Uterus (tissue), 4 donors: ENCODE data around the gene IFNAR1. TPM values are rescaled to one million over a fixed set of nuclear protein-coding genes. Genes with fewer than 3 reads are reported as not detected.
A peak's percentile ranks its signal among the peaks of the same experiment; 100 is the strongest.
"Not testable (repeated sequence)": the region's sequence is repeated elsewhere in the genome, so short reads cannot be mapped to it uniquely, and the experiment has no call there.

Experiments
- DNase-seq, 2 donors: peaks; one replicate each; pipeline ENCODE4 v3.0.0-alpha.2; 2019 to 2020
- H3K27ac ChIP-seq, 2 donors: fragments of 200-600 bp; sonication (generic); 1 replicate in 1 of 2; 2 replicates in 1 of 2; pipeline ENCODE4 v1.5.1; 2016 to 2018
- H3K27me3 ChIP-seq, 2 donors: fragments of 200-600 bp; sonication (generic); one replicate each; pipeline ENCODE4 v1.5.1; 2018 to 2019; ENCODE audit warnings: control low read depth in 1 of 2
- H3K36me3 ChIP-seq, 2 donors: fragments of 200-600 bp; sonication (generic); one replicate each; pipeline ENCODE4 v1.5.1; 2019; ENCODE audit warnings: control low read depth in 1 of 2
- H3K4me1 ChIP-seq, 2 donors: fragments of 200-600 bp; sonication (generic); one replicate each; pipeline ENCODE4 v1.5.1; 2018 to 2019; ENCODE audit warnings: control low read depth in 1 of 2
- H3K4me3 ChIP-seq, 2 donors: fragments of 200-600 bp; sonication (generic); 1 replicate in 1 of 2; 2 replicates in 1 of 2; pipeline ENCODE4 v1.5.1; 2018 to 2019; ENCODE audit warnings: mild to moderate bottlenecking in 1 of 2
- H3K9me3 ChIP-seq, 2 donors: fragments of 200-600 bp; sonication (generic); one replicate each; pipeline ENCODE4 v1.5.1; 2019; ENCODE audit warnings: control low read depth in 1 of 2
- POLR2A ChIP-seq, 2 donors: fragments of 450-650 bp; IDR thresholded peaks; one replicate each; pipeline ENCODE4 v1.6.1; 2016; ENCODE audit warnings: antibody characterized with exemption in 2 of 2, mild to moderate bottlenecking in 1 of 2, moderate library complexity in 1 of 2
- intact Hi-C: fragments of 100-400 bp; cut with DNase I; formaldehyde crosslinking; loops from one replicate; pipeline ENCODE4 v1.15.1; 2023; ENCODE audit warnings: low total_unique reads
- total RNA-seq, 4 donors: library from RNA; depleted of rRNA in 3 of 4; stranded (reverse); fragments of >200 nt in 3 of 4; gene quantifications; one replicate each; pipeline versions ENCODE4 v1.1.0 to v1.2.4, GENCODE V29; 2014 to 2023
- TF ChIP-seq, protein P1 (sequence below), 4 experiments: fragments of 200-600 bp in 2 of 4; fragments of 450-650 bp in 2 of 4; sonication (generic) in 2 of 4; IDR thresholded peaks; one replicate each; pipeline ENCODE4 v1.5.1; 2016 to 2019; ENCODE audit warnings: antibody characterized with exemption in 4 of 4, mild to moderate bottlenecking in 2 of 4, moderate library complexity in 1 of 4
- donor health status: DM: yes; HTN: yes; CAD: no.

IFNAR1 gene
- total RNA-seq, 4 donors from 2014 or later: 26.8 to 115 (median 39.3) TPM

DNA sequence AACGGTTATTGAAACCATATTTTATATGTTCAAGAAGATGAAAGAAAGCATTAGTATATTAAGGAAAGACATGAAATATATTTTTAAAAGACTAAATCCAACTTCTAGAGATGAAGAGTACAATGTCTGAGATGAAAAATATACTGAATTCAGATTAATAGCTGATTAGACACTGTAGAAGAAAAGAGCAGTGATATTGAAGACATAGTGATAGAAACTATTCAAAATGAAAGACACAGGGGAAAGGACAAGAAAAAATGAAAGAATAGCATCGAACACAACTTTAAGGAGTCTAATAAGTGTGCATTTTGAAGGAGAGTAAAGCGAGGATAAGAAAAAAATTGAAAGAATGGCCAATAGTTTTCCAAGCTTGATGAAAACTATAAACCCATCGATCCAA lies 11.2 kb upstream of the IFNAR1 start:
- no peak overlapping the region for H3K4me3 ChIP-seq
- no peaks in the 10 kb centered on the region for H3K27me3 ChIP-seq
- intact Hi-C loops: no loop called here
- no peak overlapping the region for H3K27ac ChIP-seq
- no peaks in the 10 kb centered on the region for H3K9me3 ChIP-seq
- H3K36me3 ChIP-seq: no peaks in the 10 kb centered on the region
- TF ChIP-seq, protein P1, sequence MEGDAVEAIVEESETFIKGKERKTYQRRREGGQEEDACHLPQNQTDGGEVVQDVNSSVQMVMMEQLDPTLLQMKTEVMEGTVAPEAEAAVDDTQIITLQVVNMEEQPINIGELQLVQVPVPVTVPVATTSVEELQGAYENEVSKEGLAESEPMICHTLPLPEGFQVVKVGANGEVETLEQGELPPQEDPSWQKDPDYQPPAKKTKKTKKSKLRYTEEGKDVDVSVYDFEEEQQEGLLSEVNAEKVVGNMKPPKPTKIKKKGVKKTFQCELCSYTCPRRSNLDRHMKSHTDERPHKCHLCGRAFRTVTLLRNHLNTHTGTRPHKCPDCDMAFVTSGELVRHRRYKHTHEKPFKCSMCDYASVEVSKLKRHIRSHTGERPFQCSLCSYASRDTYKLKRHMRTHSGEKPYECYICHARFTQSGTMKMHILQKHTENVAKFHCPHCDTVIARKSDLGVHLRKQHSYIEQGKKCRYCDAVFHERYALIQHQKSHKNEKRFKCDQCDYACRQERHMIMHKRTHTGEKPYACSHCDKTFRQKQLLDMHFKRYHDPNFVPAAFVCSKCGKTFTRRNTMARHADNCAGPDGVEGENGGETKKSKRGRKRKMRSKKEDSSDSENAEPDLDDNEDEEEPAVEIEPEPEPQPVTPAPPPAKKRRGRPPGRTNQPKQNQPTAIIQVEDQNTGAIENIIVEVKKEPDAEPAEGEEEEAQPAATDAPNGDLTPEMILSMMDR (IDR thresholded peaks at IDR 0.05): no peak
- TF ChIP-seq POLR2A (IDR thresholded peaks at IDR 0.05): no peak
- H3K4me1 ChIP-seq: no peaks in the 10 kb centered on the region
- DNase-seq: no peak

DNA sequence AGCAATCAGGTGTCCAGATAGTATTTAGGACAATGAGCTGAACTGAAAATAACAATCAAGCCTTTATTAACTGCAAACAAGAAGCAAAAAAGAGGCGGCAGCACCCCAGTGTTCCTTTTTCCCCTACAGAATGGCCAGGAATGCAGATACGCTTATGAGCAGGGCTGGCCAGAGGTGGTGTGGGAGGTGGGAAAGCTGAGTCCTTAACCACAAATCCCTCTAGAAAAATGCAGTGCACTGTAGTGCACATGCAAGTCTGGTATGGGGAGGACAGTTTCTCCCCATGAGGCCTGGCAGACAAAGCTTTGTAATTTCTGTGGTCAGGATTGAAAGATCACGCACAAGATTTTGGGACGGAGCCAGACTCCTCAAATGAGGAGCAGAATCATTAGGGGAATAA lies 10.7 kb upstream of the IFNAR1 start:
- no peak overlapping the region for H3K4me3 ChIP-seq
- intact Hi-C loops: no loop called here
- DNase-seq: no peak
- H3K27me3 ChIP-seq: no peaks in the 10 kb centered on the region
- no peaks in the 10 kb centered on the region for H3K4me1 ChIP-seq
- H3K9me3 ChIP-seq: no peaks in the 10 kb centered on the region
- no peak overlapping the region for H3K27ac ChIP-seq
- no peaks in the 10 kb centered on the region for H3K36me3 ChIP-seq
- no peak for TF ChIP-seq POLR2A (IDR thresholded peaks at IDR 0.05)
- TF ChIP-seq, protein P1 (IDR thresholded peaks at IDR 0.05): no peak

DNA sequence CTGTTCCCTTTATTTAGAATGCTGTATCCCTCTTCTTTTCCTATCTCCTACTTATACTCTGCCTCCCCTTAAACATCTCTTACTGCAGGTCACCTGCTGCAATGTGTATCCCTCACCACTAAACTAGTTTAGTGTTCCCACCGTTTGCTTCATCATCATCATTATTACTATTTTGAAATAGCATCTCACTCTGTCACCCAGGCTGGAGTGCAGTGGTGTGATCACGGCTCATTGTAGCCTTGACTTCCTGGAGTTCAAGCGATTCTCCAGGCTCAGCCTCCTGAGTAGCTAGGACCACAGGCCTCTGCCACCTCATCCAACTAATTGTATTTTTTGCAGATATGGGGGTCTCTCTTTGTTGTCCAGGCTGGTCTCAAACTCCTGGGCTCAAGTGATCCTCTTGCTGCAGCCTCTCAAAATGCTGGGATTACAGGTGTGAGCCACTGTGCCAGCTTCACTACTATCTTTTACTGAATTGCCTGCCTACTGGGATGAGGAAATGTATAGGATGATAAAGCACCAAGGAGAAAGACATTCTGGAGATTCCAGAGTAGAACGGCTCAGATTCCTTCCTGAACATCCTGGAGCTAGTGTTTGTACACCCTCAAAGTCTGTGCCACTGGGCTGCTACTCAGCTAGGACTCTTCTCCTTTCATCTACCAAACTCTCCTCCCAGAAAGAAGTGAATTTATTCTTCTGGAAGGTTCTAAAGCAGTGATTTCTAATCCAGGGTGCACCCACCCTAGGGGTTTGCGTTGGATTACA lies 8.6 kb upstream of the IFNAR1 start:
- Histone ChIP-seq H3K4me3 (no peak overlapping the region), H3K27me3 (no peaks in the 10 kb centered on the region), H3K36me3 (no peaks in the 10 kb centered on the region), H3K9me3 (no peaks in the 10 kb centered on the region), H3K4me1 (no peaks in the 10 kb centered on the region), H3K27ac (no peak overlapping the region)
- intact Hi-C loops: no loop called here
- DNase-seq: no peak
- TF ChIP-seq, protein P1 (IDR thresholded peaks at IDR 0.05): no peak
- no peak for TF ChIP-seq POLR2A (IDR thresholded peaks at IDR 0.05)

DNA sequence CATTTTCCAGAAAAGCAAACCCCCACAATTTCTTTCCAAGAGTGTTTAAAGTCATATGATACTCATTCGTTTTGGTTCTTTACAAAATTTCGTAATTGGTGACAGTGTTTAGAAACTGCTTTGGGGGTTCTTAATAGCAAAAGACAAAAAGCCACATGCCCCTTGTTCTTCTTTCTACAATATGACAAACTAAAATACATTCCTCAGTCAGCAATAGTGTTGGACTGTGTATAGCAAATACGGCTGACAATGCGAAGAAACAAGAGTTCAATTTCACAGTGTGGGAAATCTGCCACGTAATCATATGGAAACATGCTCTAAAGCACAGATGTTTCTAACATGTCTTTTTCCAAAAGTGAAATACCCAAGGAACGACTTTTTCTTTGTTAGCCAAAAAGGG lies 7.6 kb upstream of the IFNAR1 start:
- Histone ChIP-seq H3K27me3 (no peaks in the 10 kb centered on the region), H3K36me3 (no peaks in the 10 kb centered on the region), H3K4me1 (no peaks in the 10 kb centered on the region), H3K9me3 (no peaks in the 10 kb centered on the region), H3K4me3 (no peak overlapping the region), H3K27ac (no peak overlapping the region)
- no peak for TF ChIP-seq POLR2A (IDR thresholded peaks at IDR 0.05)
- TF ChIP-seq, protein P1 (IDR thresholded peaks at IDR 0.05): no peak
- intact Hi-C loops: no loop called here
- DNase-seq: no peak

DNA sequence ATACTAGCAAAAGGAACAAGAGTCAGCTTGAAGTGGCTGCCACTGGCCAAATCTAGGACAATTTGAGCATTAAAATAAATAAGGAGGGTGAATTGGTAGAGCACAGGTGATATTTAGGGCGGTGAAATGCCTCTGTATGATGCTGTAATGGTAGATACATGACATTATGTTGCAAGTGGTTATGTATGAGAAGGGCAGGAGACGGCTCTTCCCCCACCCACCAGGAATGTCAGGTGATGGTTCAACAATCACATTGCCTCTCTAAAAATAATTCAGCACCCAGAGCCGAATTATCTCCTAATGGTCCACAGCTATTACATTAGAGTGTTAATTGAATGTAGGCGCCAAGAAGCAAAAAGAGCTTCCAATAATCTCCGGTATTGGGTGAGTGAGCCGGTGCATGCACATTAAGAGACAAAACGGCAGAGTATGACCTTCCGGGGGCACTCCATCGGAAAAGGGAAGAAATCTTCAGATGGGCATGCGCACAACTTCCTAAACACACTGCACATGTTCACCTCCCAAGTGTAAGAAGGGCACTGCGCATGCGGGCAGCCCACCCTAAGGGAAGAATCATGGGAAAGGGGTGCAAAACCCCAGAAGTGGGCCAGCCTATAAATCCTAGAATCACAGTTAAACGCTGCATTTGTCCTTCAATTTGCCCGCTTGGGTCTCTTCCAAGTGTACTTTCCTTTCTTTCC lies 6.8 kb upstream of the IFNAR1 start:
- Histone ChIP-seq H3K36me3 (no peaks in the 10 kb centered on the region), H3K9me3 (no peaks in the 10 kb centered on the region), H3K4me1 (no peaks in the 10 kb centered on the region), H3K27ac (no peak overlapping the region), H3K4me3 (no peak overlapping the region), H3K27me3 (no peaks in the 10 kb centered on the region)
- intact Hi-C loops: no loop called here
- TF ChIP-seq, protein P1 (IDR thresholded peaks at IDR 0.05): no peak
- no peak for TF ChIP-seq POLR2A (IDR thresholded peaks at IDR 0.05)
- DNase-seq: no peak

DNA sequence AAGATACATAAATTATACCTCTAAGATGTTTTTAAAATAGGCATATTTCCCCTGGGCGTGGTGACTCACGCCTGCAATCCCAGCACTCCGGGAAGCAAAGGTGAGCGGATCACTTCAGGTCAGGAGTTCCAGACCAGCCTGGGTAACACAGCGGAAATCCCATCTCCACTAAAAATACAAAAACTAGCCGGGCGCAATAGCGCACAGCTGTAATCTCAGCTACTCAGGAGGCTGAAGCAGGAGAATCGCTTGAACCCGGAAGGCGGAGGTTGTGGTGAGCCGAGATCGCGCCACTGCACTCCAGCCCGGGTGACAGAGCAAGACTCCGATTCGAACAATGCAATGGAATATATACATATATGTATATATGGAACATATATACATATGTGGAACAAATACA lies 3.8 kb upstream of the IFNAR1 start:
- intact Hi-C loops, H3K9me3 ChIP-seq, H3K36me3 ChIP-seq, H3K27ac ChIP-seq, H3K4me3 ChIP-seq, H3K4me1 ChIP-seq, H3K27me3 ChIP-seq: not testable (repeated sequence)
- DNase-seq: peak in 1 of 2 donors; percentile 33

DNA sequence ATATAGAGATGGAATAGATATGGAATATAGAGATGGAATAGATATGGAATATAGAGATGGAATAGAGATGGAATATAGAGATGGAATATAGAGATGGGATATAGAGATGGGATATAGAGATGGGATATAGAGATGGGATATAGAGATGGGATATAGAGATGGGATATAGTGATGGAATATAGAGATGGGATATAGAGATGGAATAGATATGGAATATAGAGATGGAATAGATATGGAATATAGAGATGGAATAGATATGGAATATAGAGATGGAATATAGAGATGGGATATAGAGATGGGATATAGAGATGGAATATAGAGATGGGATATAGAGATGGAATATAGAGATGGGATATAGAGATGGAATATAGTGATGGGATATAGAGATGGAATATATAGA lies 1.2 kb upstream of the IFNAR1 start:
- Histone ChIP-seq H3K4me3 (peak overlapping the region in 1 of 2 donors; percentile 98), H3K27ac (peak overlapping the region; percentile 99)
- DNase-seq, H3K27me3 ChIP-seq, H3K4me1 ChIP-seq, H3K36me3 ChIP-seq, H3K9me3 ChIP-seq, intact Hi-C loops: not testable (repeated sequence)
